GM19397 (cell line): ENCODE results near the gene PHKG1.
"Not testable (repeated sequence)": the region's sequence is repeated elsewhere in the genome, so short reads cannot be mapped to it uniquely, and the experiment has no call there.

ENCODE experiments used
- ATAC-seq: cut with Tn5 transposase; IDR thresholded peaks from one replicate; pipeline ENCODE4 v1.9.1; 2021; ENCODE audit warnings: mild to moderate bottlenecking, moderate library complexity; ENCODE audit not compliant: unreplicated experiment

Gene PHKG1

GRCh38 chr7:56046721-56047445 is 45.9 kb downstream of the PHKG1 start:
- no peak for ATAC-seq

DNA sequence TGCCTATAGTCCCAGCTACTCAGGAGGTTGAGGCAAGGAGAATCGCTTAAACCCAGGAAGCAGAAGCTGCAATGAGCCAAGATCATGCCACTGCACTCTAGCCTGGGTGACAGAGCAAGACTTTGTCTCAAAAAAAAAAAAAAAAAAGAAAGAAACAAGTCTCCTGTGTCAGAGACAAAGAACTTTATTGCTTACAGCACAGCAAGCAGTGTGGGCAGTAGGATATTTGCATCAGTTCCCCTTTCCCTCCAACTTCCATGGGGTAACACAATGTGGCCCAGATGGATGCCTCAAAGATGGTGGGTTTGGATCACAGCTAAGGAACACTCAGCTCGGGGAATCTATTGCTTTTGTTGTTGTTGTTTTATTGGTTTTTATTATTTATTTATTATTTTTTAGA is 47.0 kb downstream of the PHKG1 start:
- not testable (repeated sequence) for ATAC-seq

DNA sequence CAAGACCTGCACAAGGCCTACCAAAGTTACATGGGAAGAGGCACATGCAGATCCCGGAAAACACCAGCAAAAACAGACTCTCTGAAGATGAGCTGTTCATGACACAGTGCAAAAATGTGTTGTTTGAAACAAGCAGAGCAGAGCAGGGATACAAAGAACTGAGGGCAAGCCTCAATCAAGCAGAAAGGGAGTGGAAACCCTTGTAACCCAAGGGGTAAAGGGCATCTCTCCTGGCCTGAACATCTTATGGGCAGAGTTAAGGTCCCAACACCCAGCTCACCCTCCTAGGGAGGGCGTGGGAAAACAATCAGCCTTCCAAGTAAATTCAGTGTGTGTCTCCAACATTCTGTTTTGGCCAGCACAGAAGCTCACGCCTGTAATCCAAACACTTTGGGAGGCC is 52.0 kb downstream of the PHKG1 start:
- no peak for ATAC-seq

DNA sequence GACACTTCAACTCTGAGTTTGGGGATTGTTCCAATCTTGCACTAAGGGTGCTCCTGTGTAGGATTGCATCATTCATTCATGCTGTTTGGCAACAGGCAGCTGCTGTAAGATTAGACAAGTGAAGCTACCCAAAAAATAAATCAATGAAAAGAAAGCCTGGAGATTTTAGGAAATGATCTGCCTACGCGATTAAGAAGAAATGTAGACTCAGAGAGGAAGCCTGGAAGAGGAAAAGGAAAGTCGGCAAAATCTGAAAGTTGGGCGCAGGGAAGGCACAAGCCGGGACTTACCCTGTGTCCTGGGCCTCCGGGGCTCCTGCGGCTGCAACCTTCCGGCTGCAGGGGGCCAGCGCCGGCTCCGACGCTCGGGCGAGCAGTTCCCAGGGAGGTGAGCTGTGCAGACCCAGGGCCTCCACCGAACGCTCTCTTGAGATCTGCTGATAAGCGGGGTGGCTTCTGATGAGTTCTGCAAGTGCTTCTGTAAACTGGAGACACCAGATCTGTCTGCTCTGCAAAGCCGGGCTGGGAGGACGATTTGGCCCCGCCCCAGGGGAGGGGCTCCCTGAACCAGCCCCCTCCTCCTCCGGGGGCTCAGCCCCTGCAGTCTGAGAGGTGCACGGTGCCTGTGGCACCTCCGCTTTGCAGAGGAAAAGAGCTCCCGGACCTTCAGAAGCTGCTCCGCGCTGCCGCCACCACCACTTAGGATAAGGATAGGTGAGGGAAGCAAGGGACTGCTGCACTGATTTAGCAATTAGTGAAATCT is 58.9 kb downstream of the PHKG1 start:
- peak; percentile 98 for ATAC-seq

GRCh38 chr7:56032578-56032977 is 60.2 kb downstream of the PHKG1 start:
- not testable (repeated sequence) for ATAC-seq

GRCh38 chr7:56031556-56031955 is 61.2 kb downstream of the PHKG1 start:
- not testable (repeated sequence) for ATAC-seq

DNA sequence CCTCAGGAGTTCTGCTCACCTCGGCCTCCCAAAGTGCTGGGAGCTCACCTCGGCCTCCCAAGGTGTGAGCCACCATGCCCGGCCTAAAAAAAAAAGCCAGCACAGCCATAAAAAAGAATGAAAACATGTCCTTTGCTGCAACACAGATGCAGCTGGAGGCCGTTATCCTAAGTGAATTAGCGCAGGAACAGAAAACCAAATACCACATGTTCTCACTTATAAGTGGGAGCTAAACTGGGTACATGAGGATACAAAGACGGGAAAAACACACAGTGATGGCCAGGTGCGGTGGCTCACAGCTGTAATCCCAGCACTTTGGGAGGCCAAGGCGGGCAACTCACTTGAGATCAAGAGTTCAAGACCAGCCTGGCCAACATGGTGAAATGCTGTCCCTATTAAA is 62.4 kb downstream of the PHKG1 start:
- no peak for ATAC-seq
